GM19455 (cell line): ENCODE measurements around the gene CPPED1.
"Not testable (repeated sequence)": the region's sequence is repeated elsewhere in the genome, so short reads cannot be mapped to it uniquely, and the experiment has no call there.

ENCODE experiments used
- ATAC-seq: cut with Tn5 transposase; IDR thresholded peaks from one replicate; pipeline ENCODE4 v1.9.1; 2021; ENCODE audit not compliant: unreplicated experiment

The CPPED1 gene

GRCh38 chr16:12803203-12804093 is at the start of gene CPPED1:
CPPED1 (minus strand) TSS chr16:12803887; CDS start chr16:12803776, 111 bp downstream.
- ATAC-seq, result peak; percentile 83

GRCh38 chr16:12850186-12850585 is 46.5 kb upstream of the CPPED1 start:
- ATAC-seq, result no peak

- no peak for ATAC-seq
These were observed 42.9 kb upstream of the CPPED1 start for GRCh38 chr16:12846592-12846991.

GRCh38 chr16:12845282-12845681 is 41.6 kb upstream of the CPPED1 start:
- ATAC-seq, result no peak

- no peak for ATAC-seq
These were observed 34.1 kb upstream of the CPPED1 start for GRCh38 chr16:12837756-12838155.

- ATAC-seq, result no peak
These were observed 33.6 kb upstream of the CPPED1 start for GRCh38 chr16:12837291-12837690.

GRCh38 chr16:12833926-12834325 is 30.2 kb upstream of the CPPED1 start:
- ATAC-seq, result no peak

- no peak for ATAC-seq
These were observed 25.6 kb upstream of the CPPED1 start for GRCh38 chr16:12829096-12829888.

- ATAC-seq, result no peak
These were observed 24.5 kb upstream of the CPPED1 start for GRCh38 chr16:12828206-12828605.

GRCh38 chr16:12826559-12826958 is 22.9 kb upstream of the CPPED1 start:
- no peak for ATAC-seq

- ATAC-seq, result no peak
These were observed 15.7 kb upstream of the CPPED1 start for GRCh38 chr16:12819126-12820117.

GRCh38 chr16:12818326-12818725 is 14.6 kb upstream of the CPPED1 start:
- ATAC-seq, result no peak

- ATAC-seq, result not testable (repeated sequence)
These were observed 13.1 kb upstream of the CPPED1 start for GRCh38 chr16:12816791-12817214.

GRCh38 chr16:12815361-12815760 is 11.7 kb upstream of the CPPED1 start:
- ATAC-seq, result no peak

GRCh38 chr16:12813734-12814133 is 10.0 kb upstream of the CPPED1 start:
- not testable (repeated sequence) for ATAC-seq

- ATAC-seq, result not testable (repeated sequence)
These were observed 9.6 kb upstream of the CPPED1 start for GRCh38 chr16:12813321-12813720.

GRCh38 chr16:12811441-12812383 is 8.0 kb upstream of the CPPED1 start:
- ATAC-seq, result no peak

- ATAC-seq, result no peak
These were observed 1.4 kb upstream of the CPPED1 start for GRCh38 chr16:12805066-12805465.

GRCh38 chr16:12804395-12804794 is 708 bp upstream of the CPPED1 start:
- ATAC-seq, result no peak

- ATAC-seq, result no peak
These were observed 1.0 kb downstream of the CPPED1 start for GRCh38 chr16:12802661-12803060.
